ENCODE measurements around the gene SLAMF6.

The SLAMF6 gene

DNA sequence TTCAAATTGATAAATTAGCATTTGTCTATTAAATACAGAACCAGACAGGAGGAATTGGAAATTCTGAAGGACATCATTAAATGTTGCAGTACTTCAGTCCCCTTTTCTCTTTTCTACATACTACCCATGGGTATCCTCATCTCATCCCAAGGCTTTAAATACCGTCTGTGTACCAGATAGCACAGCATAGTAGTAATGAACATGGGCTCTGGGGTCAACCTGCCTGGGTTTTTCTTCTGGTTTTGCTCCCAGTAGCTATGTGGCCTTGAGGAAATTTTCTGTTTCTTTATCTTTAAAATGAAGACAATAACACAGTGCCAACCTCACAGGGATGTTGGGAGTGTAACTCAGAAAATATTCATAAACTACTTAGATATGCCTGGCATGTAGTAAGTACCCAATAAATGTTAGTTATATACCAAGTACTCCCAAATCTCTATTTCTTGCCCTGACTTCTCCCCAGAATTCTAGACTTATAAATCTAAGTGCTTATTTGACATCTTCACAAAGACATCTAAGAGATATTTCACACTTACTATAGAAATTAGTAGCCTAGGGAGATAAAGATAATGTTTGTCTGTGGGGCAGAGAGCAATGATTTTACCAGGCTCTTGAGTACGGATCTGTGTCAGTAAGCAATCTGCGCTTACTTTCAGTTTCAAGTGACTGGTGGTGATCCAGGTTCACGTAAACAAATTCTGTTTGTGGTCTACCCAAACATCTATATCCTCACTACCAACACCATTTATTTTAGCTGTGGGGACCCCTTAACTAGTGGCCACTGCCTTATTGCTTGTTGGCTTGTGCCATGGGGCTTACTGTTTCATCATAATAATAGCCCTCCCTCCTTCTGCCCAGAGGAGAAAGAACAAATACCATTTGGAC is 85.4 kb downstream of the SLAMF6 start:
- H3K27ac ChIP-seq: peak overlapping the region; percentile 60

DNA sequence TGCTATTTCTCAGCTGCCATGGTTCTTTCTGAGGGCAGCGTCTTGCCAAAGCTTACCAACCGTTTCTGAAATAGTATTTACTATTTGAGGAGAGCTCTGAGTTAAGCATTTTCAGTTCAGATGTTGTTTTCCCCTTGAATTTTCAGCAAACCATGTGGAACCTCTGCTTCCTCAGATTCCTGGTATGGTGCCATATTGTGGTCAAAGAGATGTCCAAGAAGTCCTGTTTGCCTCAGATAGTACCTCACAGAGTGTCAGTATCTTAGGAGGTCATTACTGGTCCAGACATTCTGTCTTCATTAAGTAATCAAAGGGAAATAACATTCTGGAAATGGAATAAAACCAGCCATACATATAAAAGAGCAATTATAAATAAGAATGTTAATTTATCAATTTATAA is 86.1 kb downstream of the SLAMF6 start:
- H4K20me1 ChIP-seq (ENCODE audit: insufficient read depth): no peaks in the 10 kb centered on the region
- no peak overlapping the region for H3K4me3 ChIP-seq (IDR thresholded peaks at IDR 0.05; ENCODE audit: insufficient read depth, low read depth, low read length)
- H3K27ac ChIP-seq: peak overlapping the region; percentile 60
- no peaks in the 10 kb centered on the region for H3K27me3 ChIP-seq (ENCODE audit: insufficient read depth, low read depth)
- H3K79me2 ChIP-seq (ENCODE audit: insufficient read depth, low read depth): no peaks in the 10 kb centered on the region
- H2AFZ ChIP-seq (ENCODE audit: low read depth): peak overlapping the region; percentile 80
- H3K36me3 ChIP-seq (ENCODE audit: insufficient read depth): no peaks in the 10 kb centered on the region
- H3K9ac ChIP-seq: peak overlapping the region; percentile 44; the same call in 1 of the 2 replicates
- H3K4me2 ChIP-seq: peak overlapping the region; percentile 79
- TF ChIP-seq, protein P1, sequence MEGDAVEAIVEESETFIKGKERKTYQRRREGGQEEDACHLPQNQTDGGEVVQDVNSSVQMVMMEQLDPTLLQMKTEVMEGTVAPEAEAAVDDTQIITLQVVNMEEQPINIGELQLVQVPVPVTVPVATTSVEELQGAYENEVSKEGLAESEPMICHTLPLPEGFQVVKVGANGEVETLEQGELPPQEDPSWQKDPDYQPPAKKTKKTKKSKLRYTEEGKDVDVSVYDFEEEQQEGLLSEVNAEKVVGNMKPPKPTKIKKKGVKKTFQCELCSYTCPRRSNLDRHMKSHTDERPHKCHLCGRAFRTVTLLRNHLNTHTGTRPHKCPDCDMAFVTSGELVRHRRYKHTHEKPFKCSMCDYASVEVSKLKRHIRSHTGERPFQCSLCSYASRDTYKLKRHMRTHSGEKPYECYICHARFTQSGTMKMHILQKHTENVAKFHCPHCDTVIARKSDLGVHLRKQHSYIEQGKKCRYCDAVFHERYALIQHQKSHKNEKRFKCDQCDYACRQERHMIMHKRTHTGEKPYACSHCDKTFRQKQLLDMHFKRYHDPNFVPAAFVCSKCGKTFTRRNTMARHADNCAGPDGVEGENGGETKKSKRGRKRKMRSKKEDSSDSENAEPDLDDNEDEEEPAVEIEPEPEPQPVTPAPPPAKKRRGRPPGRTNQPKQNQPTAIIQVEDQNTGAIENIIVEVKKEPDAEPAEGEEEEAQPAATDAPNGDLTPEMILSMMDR (conservative IDR thresholded peaks at IDR 0.05; ENCODE audit: low read depth, low read length): no peak
- peaks cover 58% of the 10 kb centered on the region for H3K4me1 ChIP-seq (ENCODE audit: low read depth, poor library complexity, severe bottlenecking)

More for the DNA sequence above, 85.4 kb downstream of the SLAMF6 start:
- Histone ChIP-seq H2AFZ (ENCODE audit: low read depth) (peak overlapping the region; percentile 80), H3K36me3 (ENCODE audit: insufficient read depth) (no peaks in the 10 kb centered on the region), H3K27me3 (ENCODE audit: insufficient read depth, low read depth) (no peaks in the 10 kb centered on the region), H3K4me2 (peak overlapping the region; percentile 79), H3K79me2 (ENCODE audit: insufficient read depth, low read depth) (no peaks in the 10 kb centered on the region), H4K20me1 (ENCODE audit: insufficient read depth) (no peaks in the 10 kb centered on the region), H3K9ac (peak overlapping the region; percentile 44; the same call in 1 of the 2 replicates), H3K4me1 (ENCODE audit: low read depth, poor library complexity, severe bottlenecking) (peaks cover 51% of the 10 kb centered on the region), H3K4me3 (IDR thresholded peaks at IDR 0.05; ENCODE audit: insufficient read depth, low read depth, low read length) (peak overlapping the region; percentile 87)
- TF ChIP-seq, protein P1 (conservative IDR thresholded peaks at IDR 0.05; ENCODE audit: low read depth, low read length): no peak
